Stomach (tissue), 9 donors: Measurements from ENCODE around the gene IFNG-AS1. TPM values are rescaled to one million over a fixed set of nuclear protein-coding genes. Genes with fewer than 3 reads are reported as not detected.

ENCODE experiments used
- DNase-seq, 2 donors: peaks; one replicate each; pipeline versions ENCODE4 v3.0.0 to v3.0.0-alpha.2; 2013 to 2019
- H3K27ac ChIP-seq, 5 donors: fragments of 200-600 bp in 4 of 5; sonication (generic) in 4 of 5; one replicate each; pipeline ENCODE4 v1.5.1; 2013 to 2019; ENCODE audit warnings: mild to moderate bottlenecking in 1 of 5, moderate library complexity in 1 of 5
- H3K27me3 ChIP-seq, 3 donors: fragments of 200-600 bp; sonication (generic); one replicate each; pipeline ENCODE4 v1.5.1; 2017 to 2019; ENCODE audit warnings: mixed run types in 1 of 3
- H3K36me3 ChIP-seq, 4 donors: fragments of 200-600 bp; sonication (generic); 1 replicate in 3 of 4; 2 replicates in 1 of 4; pipeline ENCODE4 v1.5.1; 2016 to 2019
- H3K4me1 ChIP-seq, 4 donors: fragments of 200-600 bp; sonication (generic); one replicate each; pipeline ENCODE4 v1.5.1; 2016 to 2019
- H3K4me3 ChIP-seq, 4 donors: fragments of 200-600 bp; sonication (generic) in 3 of 4; one replicate each; pipeline ENCODE4 v1.5.1; 2016 to 2019; ENCODE audit warnings: mild to moderate bottlenecking in 1 of 4
- H3K9me3 ChIP-seq, 4 donors: fragments of 200-600 bp; sonication (generic); one replicate each; pipeline ENCODE4 v1.5.1; 2016 to 2019
- EP300 ChIP-seq: sonication (generic); formaldehyde crosslinking; IDR thresholded peaks from one replicate; pipeline ENCODE4 v1.6.1; 2017; ENCODE audit warnings: antibody characterized with exemption
- POLR2A ChIP-seq, 4 donors: fragments of 450-650 bp; IDR thresholded peaks; one replicate each; pipeline ENCODE4 v1.6.1; 2016; ENCODE audit warnings: antibody characterized with exemption in 4 of 4, control low read depth in 2 of 4, mild to moderate bottlenecking in 1 of 4, moderate library complexity in 1 of 4
- POLR2AphosphoS5 ChIP-seq, 3 donors: sonication (generic); formaldehyde crosslinking; IDR thresholded peaks; one replicate each; pipeline ENCODE4 v1.6.1; 2016; ENCODE audit warnings: antibody characterized with exemption in 3 of 3
- WGBS, 5 donors: extraction: QIAGEN DNeasy Blood & Tissue Kit in 3 of 5; methylation state at CpG; one replicate each; pipeline versions ENCODE4 v1.1.5 to v1.1.7; 2013 to 2018; 5-methylcytosine and 5-hydroxymethylcytosine counted together
- intact Hi-C: fragments of 100-400 bp; cut with DNase I; formaldehyde crosslinking; loops from one replicate; pipeline ENCODE4 v1.15.1; 2023; ENCODE audit warnings: low total_unique reads
- polyA plus RNA-seq, 3 donors: library from polyadenylated mRNA; stranded (reverse); fragments of 200-250 nt; gene quantifications; one replicate each; pipeline ENCODE4 v1.2.3, GENCODE V29; 2013
- total RNA-seq, 5 donors: library from RNA; depleted of rRNA; stranded (reverse); fragments of >200 nt; gene quantifications; one replicate each; pipeline versions ENCODE4 v1.1.0 to v1.2.3, GENCODE V29; 2014 to 2016
- TF ChIP-seq, protein P1 (sequence below), 7 experiments: fragments of 450-650 bp in 4 of 7; fragments of 200-600 bp in 3 of 7; sonication (generic) in 3 of 7; IDR thresholded peaks; one replicate each; pipeline ENCODE4 v1.5.1; 2016 to 2019; ENCODE audit warnings: antibody characterized with exemption in 7 of 7, control low read depth in 2 of 7, mild to moderate bottlenecking in 1 of 7
- donor health status: healthy with polysubstance abuse.
- donor health status: Bipolar disorder and iron deficiency.
- donor health status: healthy.

The IFNG-AS1 gene
- total and polyA plus RNA-seq, 8 donors: not detected

DNA sequence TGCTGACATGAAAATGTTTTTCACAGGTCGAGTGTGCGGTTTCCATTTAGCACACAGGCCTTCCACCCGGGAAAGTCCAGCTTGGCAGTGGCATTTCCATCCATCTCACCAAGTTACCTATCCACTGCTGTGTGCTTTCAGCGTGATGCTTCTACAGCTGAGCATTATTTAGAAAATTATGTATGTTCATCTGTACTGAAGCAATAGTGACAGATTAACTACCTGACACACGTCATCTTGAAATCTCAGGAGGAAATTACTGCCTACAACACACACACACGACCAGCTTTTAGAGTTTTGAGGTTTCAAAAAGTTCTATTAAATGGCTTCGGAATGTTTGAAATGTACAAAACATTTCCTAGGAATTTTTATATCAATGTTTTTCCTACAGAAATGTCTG lies 39.4 kb downstream of the IFNG-AS1 start:
- Histone ChIP-seq H3K27me3 (no peaks in the 10 kb centered on the region), H3K4me3 (no peak overlapping the region), H3K4me1 (no peaks in the 10 kb centered on the region), H3K36me3 (no peaks in the 10 kb centered on the region), H3K27ac (no peak overlapping the region), H3K9me3 (no peaks in the 10 kb centered on the region)
- 82 to 87% (median 86%) methylated on average over 7 of the region's 7 CpGs for WGBS, 5 donors
- intact Hi-C loops: no loop called here
- no peak for DNase-seq
- TF ChIP-seq EP300 (no peak), POLR2AphosphoS5 (IDR thresholded peaks at IDR 0.05) (no peak), POLR2A (IDR thresholded peaks at IDR 0.05) (no peak)
- TF ChIP-seq, protein P1, sequence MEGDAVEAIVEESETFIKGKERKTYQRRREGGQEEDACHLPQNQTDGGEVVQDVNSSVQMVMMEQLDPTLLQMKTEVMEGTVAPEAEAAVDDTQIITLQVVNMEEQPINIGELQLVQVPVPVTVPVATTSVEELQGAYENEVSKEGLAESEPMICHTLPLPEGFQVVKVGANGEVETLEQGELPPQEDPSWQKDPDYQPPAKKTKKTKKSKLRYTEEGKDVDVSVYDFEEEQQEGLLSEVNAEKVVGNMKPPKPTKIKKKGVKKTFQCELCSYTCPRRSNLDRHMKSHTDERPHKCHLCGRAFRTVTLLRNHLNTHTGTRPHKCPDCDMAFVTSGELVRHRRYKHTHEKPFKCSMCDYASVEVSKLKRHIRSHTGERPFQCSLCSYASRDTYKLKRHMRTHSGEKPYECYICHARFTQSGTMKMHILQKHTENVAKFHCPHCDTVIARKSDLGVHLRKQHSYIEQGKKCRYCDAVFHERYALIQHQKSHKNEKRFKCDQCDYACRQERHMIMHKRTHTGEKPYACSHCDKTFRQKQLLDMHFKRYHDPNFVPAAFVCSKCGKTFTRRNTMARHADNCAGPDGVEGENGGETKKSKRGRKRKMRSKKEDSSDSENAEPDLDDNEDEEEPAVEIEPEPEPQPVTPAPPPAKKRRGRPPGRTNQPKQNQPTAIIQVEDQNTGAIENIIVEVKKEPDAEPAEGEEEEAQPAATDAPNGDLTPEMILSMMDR (IDR thresholded peaks at IDR 0.05): no peak

DNA sequence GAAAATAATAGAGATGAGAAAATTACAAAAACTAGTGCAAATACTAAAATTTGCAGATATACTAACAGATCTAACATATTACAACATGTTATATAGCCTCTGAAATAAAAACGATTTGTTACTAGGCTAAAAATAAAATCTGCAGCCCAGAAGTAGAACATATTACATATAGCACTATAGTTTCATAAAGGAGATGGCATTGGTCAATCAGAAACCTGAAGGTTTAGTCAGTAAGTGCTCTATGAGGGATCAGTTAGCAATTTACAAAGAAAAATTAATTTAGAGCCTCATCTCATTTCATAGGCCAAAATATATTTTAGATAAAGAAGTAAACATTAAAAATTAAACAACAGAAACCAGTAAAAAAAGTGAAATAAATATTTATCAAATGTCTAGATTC lies 41.0 kb downstream of the IFNG-AS1 start:
- no peak for DNase-seq
- intact Hi-C loops: no loop called here
- Histone ChIP-seq H3K4me3 (no peak overlapping the region), H3K36me3 (no peaks in the 10 kb centered on the region), H3K27ac (no peak overlapping the region), H3K27me3 (no peaks in the 10 kb centered on the region), H3K9me3 (no peaks in the 10 kb centered on the region), H3K4me1 (no peaks in the 10 kb centered on the region)
- TF ChIP-seq POLR2AphosphoS5 (IDR thresholded peaks at IDR 0.05) (no peak), EP300 (no peak), POLR2A (IDR thresholded peaks at IDR 0.05) (no peak)
- TF ChIP-seq, protein P1 (IDR thresholded peaks at IDR 0.05): no peak
- WGBS, 5 donors: 75 to 83% (median 79%) methylated on average over 1 of the region's 1 CpG

DNA sequence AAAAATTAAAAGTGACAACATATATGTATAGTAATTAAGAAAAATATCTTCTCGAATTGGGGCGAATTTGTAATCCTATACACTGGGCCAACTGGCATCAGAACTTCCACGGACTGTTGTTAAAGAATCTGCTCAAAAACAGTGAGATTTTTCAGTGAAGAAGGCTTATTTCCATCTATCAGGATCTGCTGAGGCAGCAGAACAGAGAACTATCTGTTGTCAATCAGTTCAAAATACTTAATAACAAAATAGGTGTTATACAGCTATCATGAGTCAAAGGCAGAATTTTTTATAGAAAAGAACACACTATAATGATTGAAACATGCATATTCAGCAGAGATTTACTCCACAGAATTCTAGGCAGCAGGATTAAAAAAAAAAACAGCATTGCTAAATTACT lies 41.9 kb downstream of the IFNG-AS1 start:
- Histone ChIP-seq H3K36me3 (no peaks in the 10 kb centered on the region), H3K4me3 (no peak overlapping the region), H3K4me1 (no peaks in the 10 kb centered on the region), H3K9me3 (no peaks in the 10 kb centered on the region), H3K27me3 (no peaks in the 10 kb centered on the region), H3K27ac (no peak overlapping the region)
- intact Hi-C loops: no loop called here
- TF ChIP-seq, protein P1 (IDR thresholded peaks at IDR 0.05): no peak
- TF ChIP-seq POLR2AphosphoS5 (IDR thresholded peaks at IDR 0.05) (no peak), EP300 (no peak), POLR2A (IDR thresholded peaks at IDR 0.05) (no peak)
- 85 to 94% (median 88%) methylated on average over 3 of the region's 3 CpGs for WGBS, 5 donors
- no peak for DNase-seq

DNA sequence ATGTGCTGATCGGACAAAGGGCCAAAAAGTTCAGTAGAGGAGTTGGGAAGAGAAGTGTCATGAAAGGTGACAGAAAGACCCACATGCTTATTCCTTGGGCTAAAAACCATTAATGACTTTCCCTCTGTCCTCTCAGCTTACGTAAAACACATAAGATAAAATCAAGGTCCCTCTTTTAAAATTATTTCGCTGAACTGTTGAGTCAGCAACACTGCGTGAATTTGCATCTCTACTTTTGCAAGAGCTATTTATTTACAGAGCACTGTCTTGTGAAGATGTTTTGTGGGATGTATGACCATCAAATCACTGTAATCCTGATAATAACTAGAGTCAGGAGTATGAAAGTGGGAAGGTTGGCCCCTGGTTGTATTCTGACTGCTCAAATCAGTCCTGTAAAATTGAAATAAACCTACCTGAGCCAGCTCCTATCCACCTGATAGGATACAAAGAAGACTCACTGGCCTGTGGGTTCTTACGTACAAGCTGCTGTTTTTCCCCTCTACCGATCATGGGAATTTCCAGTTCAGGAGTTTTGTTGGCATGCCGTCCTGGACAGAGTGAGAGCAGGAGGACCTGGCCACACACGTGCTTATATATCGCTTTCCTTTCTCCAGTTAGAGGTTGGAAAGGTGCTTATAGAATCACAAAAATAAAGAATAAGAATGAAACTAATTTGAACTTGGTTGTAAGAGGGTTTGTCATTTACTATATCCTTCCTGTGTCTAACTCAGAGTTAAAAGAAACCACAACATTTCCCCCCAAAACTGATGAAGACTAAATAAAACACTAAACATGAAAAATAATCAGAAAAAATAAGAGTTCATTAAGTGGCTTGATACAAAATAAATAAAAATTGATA lies 42.9 kb downstream of the IFNG-AS1 start:
- H3K9me3 ChIP-seq: no peaks in the 10 kb centered on the region
- TF ChIP-seq POLR2AphosphoS5 (IDR thresholded peaks at IDR 0.05) (no peak), POLR2A (IDR thresholded peaks at IDR 0.05) (no peak), EP300 (no peak)
- TF ChIP-seq, protein P1 (IDR thresholded peaks at IDR 0.05): no peak
- no peaks in the 10 kb centered on the region for H3K36me3 ChIP-seq
- DNase-seq: peak in 1 of 2 donors; percentile 10
- H3K4me1 ChIP-seq: no peaks in the 10 kb centered on the region
- WGBS, 5 donors: 68 to 80% (median 73%) methylated on average over 9 of the region's 9 CpGs
- H3K4me3 ChIP-seq: no peak overlapping the region
- no peak overlapping the region for H3K27ac ChIP-seq
- no peaks in the 10 kb centered on the region for H3K27me3 ChIP-seq
- intact Hi-C loops: no loop called here
